Gastroesophageal sphincter (tissue), 4 donors: ENCODE results near the gene HIF1A. TPM values are rescaled to one million over a fixed set of nuclear protein-coding genes. Genes with fewer than 3 reads are reported as not detected.

ENCODE experiments used
- ATAC-seq: fragments of 150-250 bp; one replicate; pipeline ENCODE4 v1.9.1; 2016; ENCODE audit warnings: mild to moderate bottlenecking, moderate library complexity
- H3K27ac ChIP-seq, 4 donors: fragments of 200-600 bp; sonication (generic) in 3 of 4; 1 replicate in 3 of 4; 2 replicates in 1 of 4; pipeline ENCODE4 v1.5.1; 2016 to 2019
- H3K27me3 ChIP-seq: fragments of 200-600 bp; sonication (generic); one replicate; pipeline ENCODE4 v1.5.1; 2019
- H3K36me3 ChIP-seq, 2 donors: fragments of 200-600 bp; sonication (generic); one replicate each; pipeline ENCODE4 v1.5.1; 2019; ENCODE audit warnings: control low read depth in 1 of 2
- H3K4me1 ChIP-seq, 3 donors: fragments of 200-600 bp; sonication (generic); 1 replicate in 2 of 3; 2 replicates in 1 of 3; pipeline ENCODE4 v1.5.1; 2016 to 2019; ENCODE audit warnings: control low read depth in 2 of 3
- H3K4me3 ChIP-seq, 2 donors: fragments of 200-600 bp; sonication (generic); one replicate each; pipeline ENCODE4 v1.5.1; 2019; ENCODE audit warnings: mild to moderate bottlenecking in 1 of 2, moderate library complexity in 1 of 2
- H3K9me3 ChIP-seq, 3 donors: fragments of 200-600 bp; sonication (generic); one replicate each; pipeline ENCODE4 v1.5.1; 2017 to 2019; ENCODE audit warnings: control low read depth in 2 of 3
- CTCF ChIP-seq, 4 experiments: fragments of 200-600 bp in 2 of 4; fragments of 450-650 bp in 2 of 4; sonication (generic) in 1 of 4; IDR thresholded peaks; one replicate each; pipeline ENCODE4 v1.5.1; 2017 to 2019; ENCODE audit warnings: antibody characterized with exemption in 4 of 4, mild to moderate bottlenecking in 2 of 4, moderate library complexity in 2 of 4
- EP300 ChIP-seq: sonication (generic); formaldehyde crosslinking; IDR thresholded peaks from one replicate; pipeline ENCODE4 v1.6.1; 2017; ENCODE audit warnings: antibody characterized with exemption, mild to moderate bottlenecking
- POLR2A ChIP-seq, 2 donors: fragments of 450-650 bp; IDR thresholded peaks; one replicate each; pipeline ENCODE4 v1.6.1; 2017; ENCODE audit warnings: antibody characterized with exemption in 2 of 2, mild to moderate bottlenecking in 2 of 2, moderate library complexity in 1 of 2
- POLR2AphosphoS5 ChIP-seq: sonication (generic); formaldehyde crosslinking; IDR thresholded peaks from one replicate; pipeline ENCODE4 v1.6.1; 2017; ENCODE audit warnings: antibody characterized with exemption
- WGBS, 2 donors: methylation state at CpG; one replicate each; pipeline ENCODE4 v1.1.5; 2018; ENCODE audit warnings: low coverage in 1 of 2; 5-methylcytosine and 5-hydroxymethylcytosine counted together
- total RNA-seq, 4 donors: library from RNA; depleted of rRNA; stranded (reverse); fragments of >200 nt; gene quantifications; one replicate each; pipeline ENCODE4 v1.1.0, GENCODE V29; 2016

Gene HIF1A
- total RNA-seq, 4 donors from 2014 or later = 84.3 to 120 (median 111) TPM

GRCh38 chr14:61671082-61671481 is 24.2 kb upstream of the HIF1A start:
- Histone ChIP-seq H3K4me1 (no peaks in the 10 kb centered on the region), H3K9me3 (no peaks in the 10 kb centered on the region), H3K27me3 (no peaks in the 10 kb centered on the region), H3K4me3 (no peak overlapping the region), H3K36me3 (no peaks in the 10 kb centered on the region), H3K27ac (no peak overlapping the region)
- TF ChIP-seq CTCF (IDR thresholded peaks at IDR 0.05) (no peak), EP300 (no peak), POLR2AphosphoS5 (no peak), POLR2A (IDR thresholded peaks at IDR 0.05) (no peak)
- no peak for ATAC-seq
- WGBS, 2 donors = 40 to 45% methylated on average over 3 of the region's 3 CpGs

- 100% methylated on average over 4 of the region's 7 CpGs; no CpG with 5 or more reads in 1 of the 2 donors for WGBS, 2 donors
These were observed 22.5 kb upstream of the HIF1A start for GRCh38 chr14:61672796-61673195.

GRCh38 chr14:61673305-61673704 is 22.0 kb upstream of the HIF1A start:
- Histone ChIP-seq H3K36me3 (no peaks in the 10 kb centered on the region), H3K4me3 (no peak overlapping the region), H3K4me1 (no peaks in the 10 kb centered on the region), H3K27me3 (no peaks in the 10 kb centered on the region), H3K9me3 (no peaks in the 10 kb centered on the region), H3K27ac (no peak overlapping the region)
- ATAC-seq = no peak
- WGBS, 2 donors = 69 to 78% methylated on average over 5 of the region's 5 CpGs
- no peak for TF ChIP-seq EP300
- TF ChIP-seq POLR2A (IDR thresholded peaks at IDR 0.05) = no peak
- no peak for TF ChIP-seq POLR2AphosphoS5
- no peak for TF ChIP-seq CTCF (IDR thresholded peaks at IDR 0.05)

More at GRCh38 chr14:61672796-61673195, 22.5 kb upstream of the HIF1A start:
- TF ChIP-seq POLR2A (IDR thresholded peaks at IDR 0.05) (no peak), CTCF (IDR thresholded peaks at IDR 0.05) (no peak), EP300 (no peak), POLR2AphosphoS5 (no peak)
- H3K4me3 ChIP-seq = no peak overlapping the region
- H3K4me1 ChIP-seq = no peaks in the 10 kb centered on the region
- H3K27me3 ChIP-seq = no peaks in the 10 kb centered on the region
- H3K36me3 ChIP-seq = no peaks in the 10 kb centered on the region
- H3K27ac ChIP-seq = no peak overlapping the region
- no peaks in the 10 kb centered on the region for H3K9me3 ChIP-seq
- ATAC-seq = no peak

GRCh38 chr14:61675291-61675690 is 20.0 kb upstream of the HIF1A start:
- TF ChIP-seq EP300 = no peak
- no peak for TF ChIP-seq CTCF (IDR thresholded peaks at IDR 0.05)
- no peak for TF ChIP-seq POLR2A (IDR thresholded peaks at IDR 0.05)
- TF ChIP-seq POLR2AphosphoS5 = no peak
- H3K27ac ChIP-seq = no peak overlapping the region
- H3K27me3 ChIP-seq = no peaks in the 10 kb centered on the region
- no peaks in the 10 kb centered on the region for H3K9me3 ChIP-seq
- H3K4me3 ChIP-seq = no peak overlapping the region
- H3K4me1 ChIP-seq = no peaks in the 10 kb centered on the region
- no peak for ATAC-seq
- no peaks in the 10 kb centered on the region for H3K36me3 ChIP-seq
- WGBS, 2 donors = 85% methylated on average over 3 of the region's 3 CpGs; no CpG with 5 or more reads in 1 of the 2 donors

- no peaks in the 10 kb centered on the region for H3K27me3 ChIP-seq
- no peaks in the 10 kb centered on the region for H3K36me3 ChIP-seq
- TF ChIP-seq POLR2AphosphoS5 (no peak), EP300 (no peak), POLR2A (IDR thresholded peaks at IDR 0.05) (no peak), CTCF (IDR thresholded peaks at IDR 0.05) (no peak)
- no peak overlapping the region for H3K4me3 ChIP-seq
- no peak for ATAC-seq
- no peaks in the 10 kb centered on the region for H3K4me1 ChIP-seq
- no peak overlapping the region for H3K27ac ChIP-seq
- H3K9me3 ChIP-seq = no peaks in the 10 kb centered on the region
These were observed 17.8 kb upstream of the HIF1A start for GRCh38 chr14:61677479-61677878.
